ENCODE measurements around the gene RAB24.
A peak's percentile ranks its signal among the peaks of the same experiment; 100 is the strongest.
"Not testable (repeated sequence)": the region's sequence is repeated elsewhere in the genome, so short reads cannot be mapped to it uniquely, and the experiment has no call there.

RAB24 gene

DNA sequence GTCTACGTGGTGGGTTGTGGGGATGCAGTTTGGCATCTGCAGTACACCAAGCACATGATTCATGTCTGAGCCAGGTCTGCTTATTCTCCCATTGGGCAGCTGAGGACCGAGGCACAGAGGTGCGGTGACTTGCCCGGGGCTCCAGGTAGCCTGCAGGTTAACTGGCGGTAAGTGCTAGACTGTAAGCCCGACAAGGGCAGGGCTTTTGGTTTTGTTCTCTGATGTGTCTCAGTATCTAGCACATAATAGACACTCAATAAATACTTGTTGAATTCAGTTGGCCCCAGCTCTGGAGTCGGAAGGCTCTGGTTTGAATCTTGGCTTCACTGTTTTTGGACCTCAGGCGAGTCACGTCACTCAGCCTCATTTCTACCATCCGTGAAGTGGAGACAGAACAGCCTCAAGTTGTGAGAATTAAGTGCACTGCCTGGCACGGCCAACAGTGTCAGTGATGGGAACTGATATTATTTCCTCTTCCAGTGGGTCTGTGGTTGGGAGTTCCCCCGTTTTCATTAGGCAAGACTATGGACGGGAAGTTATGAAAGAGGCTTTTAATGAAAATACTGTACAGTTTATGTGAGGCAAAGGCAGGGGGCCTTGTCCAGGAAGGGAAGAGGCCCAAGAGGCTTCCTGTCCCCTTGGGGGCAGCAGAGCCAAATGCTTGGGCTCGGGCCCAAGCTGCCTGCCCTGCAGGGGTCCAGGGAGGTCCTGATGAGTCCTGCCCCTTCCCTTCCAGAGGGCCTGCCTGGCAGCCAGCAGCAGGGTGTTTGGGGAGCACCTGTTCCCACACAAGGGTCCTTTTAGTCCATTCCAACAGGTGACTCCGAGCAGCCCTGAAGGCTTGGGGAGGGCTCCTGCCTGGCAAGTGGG is 3.4 kb upstream of the RAB24 start:
- peak; percentile 90 to 97 (median 95) for TF ChIP-seq Cebpa-rat (IDR thresholded peaks at IDR 0.05)
- Histone ChIP-seq H3K4me1 (peaks cover 65 to 81% (median 69%) of the 10 kb centered on the region in 10 experiments), H4K20me1 (peaks cover 0 to 64% (median 26%) of the 10 kb centered on the region in 11 experiments; a peak in 17 of 22 replicates), H3K4me3 (peak overlapping the region; percentile 77 to 97 (median 92)), H3K9ac (peak overlapping the region; percentile 89 to 98 (median 96)), H3K4me2 (peak overlapping the region; percentile 96 to 100 (median 99)), H3K36me3 (peaks cover 21 to 61% (median 41%) of the 10 kb centered on the region in 11 experiments), H3K27ac (peak overlapping the region; percentile 92 to 100 (median 98)), H3K27me3 (no peaks in the 10 kb centered on the region), H3K9me3 (replicated peaks in 1 of 11) (no peaks in the 10 kb centered on the region)

DNA sequence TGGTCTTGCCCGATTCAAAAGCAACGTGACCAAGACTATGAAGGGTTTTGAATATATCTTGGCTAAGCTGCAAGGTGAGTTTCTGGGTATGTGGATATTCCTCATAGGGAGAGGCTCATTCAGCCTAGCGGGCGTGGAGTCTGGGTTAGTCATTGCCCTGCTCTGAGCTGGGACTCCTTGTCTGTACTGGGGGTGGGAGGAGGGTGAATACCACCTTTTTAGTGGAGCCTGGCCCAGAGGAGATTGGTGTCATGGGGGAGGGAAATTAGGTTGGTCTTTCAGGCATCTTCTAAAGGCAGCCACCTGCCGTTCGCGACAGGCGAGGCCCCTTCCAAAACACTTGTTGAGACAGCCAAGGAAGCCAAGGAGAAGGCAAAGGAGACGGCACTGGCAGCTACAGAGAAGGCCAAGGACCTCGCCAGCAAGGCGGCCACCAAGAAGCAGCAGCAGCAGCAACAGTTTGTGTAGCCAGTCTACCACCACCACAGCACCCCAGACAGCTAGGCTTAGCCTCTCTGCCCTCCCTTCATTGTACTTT is 2.7 kb upstream of the RAB24 start:
- Histone ChIP-seq H3K27ac (peak overlapping the region; percentile 90 to 100 (median 98)), H4K20me1 (peaks cover 0 to 68% (median 26%) of the 10 kb centered on the region in 11 experiments; a peak in 17 of 22 replicates), H3K4me2 (peak overlapping the region; percentile 96 to 100 (median 99)), H3K36me3 (peaks cover 28 to 68% (median 46%) of the 10 kb centered on the region in 11 experiments), H3K9ac (peak overlapping the region; percentile 89 to 98 (median 96)), H3K4me1 (peaks cover 70 to 88% (median 74%) of the 10 kb centered on the region in 10 experiments), H3K4me3 (peak overlapping the region in 9 of 10 experiments; percentile 91 to 97 (median 92); a peak in 19 of 20 replicates)
- not testable (repeated sequence) for H3K27me3 ChIP-seq; H3K9me3 ChIP-seq (replicated peaks in 1 of 11)

DNA sequence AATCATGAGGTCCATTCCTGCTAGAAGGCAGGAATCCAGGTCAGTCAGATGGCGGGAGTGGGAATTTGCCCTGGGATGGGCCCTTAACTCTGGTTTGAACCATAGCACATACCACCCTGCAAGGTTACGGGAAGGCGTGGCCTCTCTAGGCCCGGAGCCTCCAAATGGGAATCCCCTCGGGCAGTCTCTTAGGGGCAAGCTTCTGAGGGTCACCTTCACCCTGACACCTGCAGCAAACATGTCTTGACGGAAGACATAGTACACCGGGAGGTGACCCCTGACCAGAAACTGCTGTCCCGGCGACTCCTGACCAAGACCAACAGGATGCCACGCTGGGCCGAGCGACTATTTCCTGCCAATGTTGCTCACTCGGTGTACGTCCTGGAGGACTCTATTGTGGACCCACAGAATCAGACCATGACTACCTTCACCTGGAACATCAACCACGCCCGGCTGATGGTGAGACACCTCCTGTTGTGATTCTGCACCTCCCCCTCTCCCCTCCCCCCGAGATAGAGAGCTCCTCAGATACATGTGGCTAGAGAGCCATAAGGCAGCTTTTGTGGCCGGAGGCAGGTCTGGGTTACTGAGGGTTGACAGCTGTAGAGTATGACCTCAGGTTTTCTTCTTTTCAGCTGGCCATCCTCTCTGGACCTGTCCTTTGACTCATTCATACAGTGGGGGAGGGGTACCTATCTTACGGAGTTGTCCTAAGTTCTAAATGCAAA is 1.0 kb upstream of the RAB24 start:
- Histone ChIP-seq H3K36me3 (peaks cover 31 to 63% (median 47%) of the 10 kb centered on the region in 11 experiments), H3K9ac (peak overlapping the region; percentile 89 to 98 (median 96)), H3K27me3 (no peaks in the 10 kb centered on the region), H3K4me1 (peaks cover 69 to 90% (median 74%) of the 10 kb centered on the region in 10 experiments), H3K4me3 (peak overlapping the region; percentile 87 to 97 (median 92)), H3K27ac (peak overlapping the region; percentile 90 to 100 (median 98)), H4K20me1 (peaks cover 0 to 62% (median 15%) of the 10 kb centered on the region in 11 experiments; a peak in 12 of 22 replicates), H3K9me3 (replicated peaks in 1 of 11) (no peaks in the 10 kb centered on the region), H3K4me2 (peak overlapping the region; percentile 96 to 100 (median 99))
- no peak for TF ChIP-seq Cebpa-rat (IDR thresholded peaks at IDR 0.05)

DNA sequence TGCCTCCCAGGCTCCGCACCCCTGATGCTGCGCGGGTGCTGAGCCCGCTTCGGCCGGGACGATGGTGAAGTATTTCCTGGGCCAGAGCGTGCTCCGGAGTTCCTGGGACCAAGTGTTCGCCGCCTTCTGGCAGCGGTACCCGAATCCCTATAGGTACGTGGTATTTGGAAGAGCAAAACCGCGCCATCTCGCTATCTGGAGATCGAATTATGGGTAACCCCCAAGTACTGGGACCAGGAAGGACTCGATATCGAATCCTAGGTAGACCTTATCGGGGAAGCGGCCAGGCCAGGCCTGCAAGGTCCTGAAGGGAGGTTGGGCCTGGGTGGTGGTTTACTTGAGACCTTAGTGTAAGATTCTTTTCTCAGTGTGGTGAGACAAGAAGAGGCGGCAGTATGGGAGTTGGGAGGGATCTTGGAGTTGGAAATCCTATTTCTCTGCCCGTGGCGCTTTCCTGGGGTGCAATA is 439 bp upstream of the RAB24 start:
- Histone ChIP-seq H4K20me1 (peaks cover 0 to 56% (median 15%) of the 10 kb centered on the region in 11 experiments; a peak in 12 of 22 replicates), H3K27ac (peak overlapping the region; percentile 90 to 100 (median 98)), H3K36me3 (peaks cover 31 to 62% (median 51%) of the 10 kb centered on the region in 11 experiments)

DNA sequence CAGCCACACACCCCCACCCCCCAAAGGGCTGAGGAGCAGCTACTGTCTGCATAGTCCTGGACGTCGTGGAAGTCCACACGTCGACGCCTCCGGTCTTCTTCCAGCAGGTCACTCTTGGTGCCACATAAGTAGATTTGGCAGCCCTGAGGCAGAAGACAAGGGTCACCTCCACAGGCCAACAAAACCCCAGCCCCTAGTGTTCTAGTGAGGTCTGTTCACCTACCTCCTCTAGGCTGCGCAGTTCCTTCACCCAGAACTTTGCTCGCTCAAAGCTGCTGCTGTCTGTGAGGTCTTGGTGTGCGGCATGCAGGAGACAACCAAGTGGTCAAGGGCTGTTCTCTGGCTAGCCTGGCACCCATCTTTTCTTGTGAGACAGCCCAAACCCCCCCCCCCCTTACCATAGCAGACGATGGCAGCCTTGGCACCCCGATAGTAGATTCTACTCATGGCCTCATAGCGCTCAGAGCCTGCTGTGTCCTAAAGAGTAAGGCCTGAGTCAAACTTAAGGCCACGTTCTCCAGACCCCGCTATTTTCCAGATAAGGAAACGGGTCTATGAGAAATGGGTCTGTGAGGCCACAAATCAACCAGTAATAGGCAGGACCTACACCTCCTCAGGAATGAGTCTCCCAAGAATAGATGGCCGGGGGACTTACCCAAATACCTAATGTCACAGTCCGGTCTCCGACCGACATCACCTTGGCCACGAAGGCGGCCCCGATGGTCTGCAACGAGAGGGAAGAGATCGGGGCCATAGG is 987 bp downstream of the RAB24 start:
- peaks cover 31 to 73% (median 55%) of the 10 kb centered on the region in 11 experiments for H3K36me3 ChIP-seq
- peaks cover 0 to 50% (median 15%) of the 10 kb centered on the region in 11 experiments; a peak in 12 of 22 replicates for H4K20me1 ChIP-seq
- TF ChIP-seq Cebpa-rat (IDR thresholded peaks at IDR 0.05) = no peak
- peak overlapping the region; percentile 91 to 100 (median 99) for H3K4me2 ChIP-seq
- H3K27ac ChIP-seq = peak overlapping the region; percentile 90 to 100 (median 98)
- H3K9me3 ChIP-seq (replicated peaks in 1 of 11) = no peaks in the 10 kb centered on the region
- H3K27me3 ChIP-seq = no peaks in the 10 kb centered on the region
- peaks cover 69 to 90% (median 74%) of the 10 kb centered on the region in 10 experiments for H3K4me1 ChIP-seq
- H3K9ac ChIP-seq = peak overlapping the region; percentile 89 to 98 (median 96)
- H3K4me3 ChIP-seq = peak overlapping the region; percentile 87 to 97 (median 92)

More for the DNA sequence above, 439 bp upstream of the RAB24 start:
- H3K4me2 ChIP-seq = peak overlapping the region; percentile 96 to 100 (median 99)
- no peaks in the 10 kb centered on the region for H3K9me3 ChIP-seq (replicated peaks in 1 of 11)
- peak overlapping the region; percentile 87 to 97 (median 92) for H3K4me3 ChIP-seq
- H3K9ac ChIP-seq = peak overlapping the region; percentile 89 to 98 (median 96)
- no peaks in the 10 kb centered on the region for H3K27me3 ChIP-seq
- peaks cover 69 to 90% (median 74%) of the 10 kb centered on the region in 10 experiments for H3K4me1 ChIP-seq
- no peak for TF ChIP-seq Cebpa-rat (IDR thresholded peaks at IDR 0.05)

DNA sequence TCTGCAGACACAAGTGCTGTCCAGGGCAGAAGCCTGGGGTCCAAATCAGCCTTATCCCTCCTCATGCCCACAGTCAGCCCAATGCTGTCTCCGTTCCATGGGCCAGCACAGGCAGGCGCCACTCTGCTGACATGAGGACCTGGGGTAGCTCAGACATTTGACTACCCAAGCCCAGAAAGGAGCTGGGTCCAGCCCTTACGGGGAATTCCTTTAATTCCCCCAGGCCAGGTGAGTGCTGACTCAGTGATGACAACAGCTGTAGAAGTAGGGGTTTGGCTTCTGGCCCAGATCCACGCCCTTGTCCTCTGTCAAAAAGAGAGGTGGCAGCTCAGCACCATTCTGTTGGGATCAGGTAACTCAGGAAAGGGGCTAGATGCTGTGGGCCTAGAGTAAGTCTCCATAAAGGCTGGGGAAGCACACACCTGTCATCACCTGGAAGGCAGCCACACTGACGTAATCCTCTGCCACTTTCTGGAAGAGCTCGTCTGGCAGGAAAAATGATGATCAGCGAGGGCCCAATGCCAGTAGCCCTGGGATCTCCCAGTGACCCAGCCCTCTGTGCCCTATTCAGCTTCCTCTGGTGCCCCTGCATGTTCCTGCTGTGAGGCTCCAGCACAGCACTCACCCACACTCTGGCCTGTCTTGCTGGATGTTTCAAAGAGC is 1.9 kb downstream of the RAB24 start:
- Histone ChIP-seq H3K9me3 (replicated peaks in 1 of 11) (no peaks in the 10 kb centered on the region), H3K9ac (peak overlapping the region; percentile 89 to 98 (median 96)), H3K4me3 (peak overlapping the region; percentile 87 to 97 (median 92); a peak in 18 of 20 replicates), H3K4me2 (peak overlapping the region; percentile 91 to 100 (median 99)), H3K27ac (peak overlapping the region; percentile 47 to 100 (median 98); a peak in 21 of 22 replicates), H4K20me1 (peaks cover 0 to 43% (median 15%) of the 10 kb centered on the region in 11 experiments; a peak in 12 of 22 replicates), H3K4me1 (peaks cover 72 to 90% (median 76%) of the 10 kb centered on the region in 10 experiments), H3K27me3 (no peaks in the 10 kb centered on the region), H3K36me3 (peaks cover 31 to 73% (median 56%) of the 10 kb centered on the region in 11 experiments)
- no peak for TF ChIP-seq Cebpa-rat (IDR thresholded peaks at IDR 0.05)

DNA sequence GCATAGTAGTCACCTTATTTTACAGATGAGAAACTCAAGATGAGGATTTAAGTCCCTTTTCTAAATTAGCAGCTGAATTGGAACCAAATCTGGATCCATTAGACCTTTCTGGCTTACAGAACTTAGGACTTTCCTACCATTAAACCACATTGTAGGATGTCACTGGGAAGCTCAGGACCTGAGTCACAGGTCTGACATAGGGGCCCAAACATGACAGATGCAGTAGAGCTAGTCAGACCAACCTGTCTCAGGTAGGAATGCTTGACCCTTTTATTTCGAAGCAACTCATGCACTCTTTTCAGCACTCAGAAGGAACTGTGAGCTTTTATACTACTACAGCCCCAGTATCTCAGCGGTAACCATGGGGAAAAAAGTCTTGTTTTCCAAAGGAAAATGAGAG is 2.6 kb downstream of the RAB24 start:
- TF ChIP-seq Cebpa-rat (IDR thresholded peaks at IDR 0.05) = no peak
- Histone ChIP-seq H3K4me1 (peaks cover 72 to 90% (median 76%) of the 10 kb centered on the region in 10 experiments), H3K9me3 (replicated peaks in 1 of 11) (no peaks in the 10 kb centered on the region), H3K9ac (peak overlapping the region; percentile 89 to 98 (median 96); a peak in 20 of 22 replicates), H3K36me3 (peaks cover 25 to 72% (median 51%) of the 10 kb centered on the region in 11 experiments), H3K27me3 (no peaks in the 10 kb centered on the region), H4K20me1 (peaks cover 0 to 46% (median 15%) of the 10 kb centered on the region in 11 experiments; a peak in 12 of 22 replicates), H3K27ac (peak overlapping the region; percentile 47 to 100 (median 98); a peak in 21 of 22 replicates), H3K4me2 (peak overlapping the region; percentile 91 to 100 (median 99)), H3K4me3 (peak overlapping the region; percentile 28 to 97 (median 92); a peak in 19 of 20 replicates)
